HepG2 (cell line): ENCODE measurements around the gene THOC6. TPM values are rescaled to one million over a fixed set of nuclear protein-coding genes. Genes with fewer than 3 reads are reported as not detected.
A peak's percentile ranks its signal among the peaks of the same experiment; 100 is the strongest.

Source experiments
- CCAR2 ChIP-seq: fragments of 200-400 bp; formaldehyde crosslinking; optimal IDR thresholded peaks from 2 replicates; pipeline ENCODE3; 2018; ENCODE audit warnings: low read depth, mild to moderate bottlenecking, low read length, moderate library complexity
- FUBP1 ChIP-seq: sonication (generic); formaldehyde crosslinking; IDR thresholded peaks from 2 replicates; pipeline ENCODE4 v1.5.1; 2020; ENCODE audit warnings: missing genetic modification reagents, mild to moderate bottlenecking, borderline replicate concordance
- GABPA ChIP-seq, 2 experiments: IDR thresholded peaks; 2 replicates each; pipeline ENCODE4 v1.6.1; 2011 to 2016; ENCODE audit warnings: low read depth in 2 of 2, low read length in 1 of 2, missing biosample characterization in 1 of 2, missing genetic modification characterization in 1 of 2
- IKZF4 ChIP-seq: sonication (generic); formaldehyde crosslinking; IDR thresholded peaks from 2 replicates; pipeline ENCODE4 v1.5.1; 2020; ENCODE audit warnings: borderline replicate concordance, mild to moderate bottlenecking, low read depth, missing genetic modification reagents; ENCODE audit errors: not compliant biosample characterization
- MED13 ChIP-seq: sonication (generic); formaldehyde crosslinking; IDR thresholded peaks from 2 replicates; pipeline ENCODE4 v1.5.0; 2020; ENCODE audit warnings: missing genetic modification reagents
- SIN3B ChIP-seq: fragments of 150-350 bp; IDR thresholded peaks from 2 replicates; pipeline ENCODE4 v1.6.1; 2014; ENCODE audit warnings: low read length
- SPEN ChIP-seq: sonication (generic); formaldehyde crosslinking; IDR thresholded peaks from 2 replicates; pipeline ENCODE4 v1.5.1; 2020; ENCODE audit warnings: low read depth, mild to moderate bottlenecking, missing genetic modification reagents
- ZBTB3 ChIP-seq: sonication (generic); formaldehyde crosslinking; IDR thresholded peaks from 2 replicates; pipeline ENCODE4 v1.4.0; 2020; ENCODE audit warnings: low read depth, mild to moderate bottlenecking, moderate library complexity, missing genetic modification reagents, borderline replicate concordance
- ZFP62 ChIP-seq: sonication (generic); formaldehyde crosslinking; IDR thresholded peaks from 2 replicates; pipeline ENCODE4 v1.4.0; 2020; ENCODE audit warnings: missing genetic modification reagents
- ZFY ChIP-seq: sonication (generic); formaldehyde crosslinking; IDR thresholded peaks from 2 replicates; pipeline ENCODE4 v1.4.0; 2020; ENCODE audit warnings: missing genetic modification reagents
- ZMYM4 ChIP-seq: sonication (generic); formaldehyde crosslinking; IDR thresholded peaks from 2 replicates; pipeline ENCODE4 v1.8.1; 2023; ENCODE audit warnings: mild to moderate bottlenecking, missing genetic modification reagents
- ZNF143 ChIP-seq: sonication (generic); formaldehyde crosslinking; IDR thresholded peaks from 2 replicates; pipeline ENCODE4 v1.4.0; 2020; ENCODE audit warnings: missing genetic modification reagents
- ZNF253 ChIP-seq: sonication (generic); formaldehyde crosslinking; IDR thresholded peaks from 2 replicates; pipeline ENCODE4 v1.8.0; 2022; ENCODE audit warnings: mild to moderate bottlenecking, missing genetic modification reagents, borderline replicate concordance
- ZNF331 ChIP-seq: sonication (generic); formaldehyde crosslinking; IDR thresholded peaks from 2 replicates; pipeline ENCODE4 v1.4.0; 2020; ENCODE audit warnings: missing genetic modification reagents
- ZNF646 ChIP-seq: sonication (generic); formaldehyde crosslinking; IDR thresholded peaks from 2 replicates; pipeline ENCODE4 v1.9.0; 2021; ENCODE audit warnings: mild to moderate bottlenecking, missing genetic modification reagents
- ZNF879 ChIP-seq: sonication (generic); formaldehyde crosslinking; IDR thresholded peaks from 2 replicates; pipeline ENCODE4 v1.8.1; 2023; ENCODE audit warnings: missing genetic modification reagents
- polyA plus RNA-seq, 8 experiments: library from polyadenylated mRNA; depleted of rRNA in 3 of 8; stranded (reverse) in 7 of 8; unstranded in 1 of 8; fragments of >200 nt; fragmentation: Illumina TruSeq in 4 of 8; extraction: Trizol in 4 of 8; gene quantifications; 2 replicates each; pipeline versions ENCODE4 v1.2.1 to v1.2.3, GENCODE V29; 2011 to 2016; ENCODE audit warnings: low read depth in 4 of 8, missing spikeins in 1 of 8, mixed read lengths in 1 of 8; ENCODE audit not compliant: insufficient read depth in 1 of 8
- total RNA-seq, 5 experiments: library from RNA; depleted of rRNA; stranded (reverse); fragments of >200 nt; fragmentation: Illumina TruSeq; extraction: Trizol; gene quantifications; 2 replicates each; pipeline ENCODE4 v1.2.3, GENCODE V29; 2016; ENCODE audit warnings: low read depth in 1 of 5
- TF ChIP-seq, protein P1 (sequence below): IDR thresholded peaks from 2 replicates; pipeline ENCODE4 v1.6.1; 2016; ENCODE audit warnings: missing genetic modification reagents, missing compliant biosample characterization
- TF ChIP-seq, protein P2 (sequence below): sonication (generic); formaldehyde crosslinking; IDR thresholded peaks from 2 replicates; pipeline ENCODE4 v1.4.0; 2020; ENCODE audit warnings: missing genetic modification reagents

THOC6 gene
- total and polyA plus RNA-seq, 2 of the 13 experiments (the other 11 are each of a cell fraction or from before 2014, with no cell fraction given), result 32.1 to 37.0 TPM

GRCh38 chr16:3020604-3021448 is 3.0 kb upstream of the THOC6 start (continued):
- TF ChIP-seq ZNF646 (CRISPR knock-in tag) (no peak), ZNF253 (CRISPR knock-in tag) (no peak), SIN3B (no peak; the same call in 1 of the 2 replicates), ZFY (CRISPR knock-in tag) (0 out of 2 replicates have a peak, but pooled peaks have one; percentile 24), SPEN (CRISPR knock-in tag) (0 out of 2 replicates have a peak, but pooled peaks have one; percentile 22), ZMYM4 (CRISPR knock-in tag) (peak; percentile 53; the same call in 1 of the 2 replicates), ZFP62 (CRISPR knock-in tag) (no peak), FUBP1 (CRISPR knock-in tag) (no peak), ZNF143 (CRISPR knock-in tag) (peak; percentile 48), ZBTB3 (CRISPR knock-in tag) (peak; percentile 59; the same call in 1 of the 2 replicates), MED13 (CRISPR knock-in tag) (peak; percentile 89; the same call in 1 of the 2 replicates), ZNF331 (no peak), IKZF4 (CRISPR knock-in tag) (peak; percentile 8), CCAR2 (no peak), ZNF879 (CRISPR knock-in tag) (no peak; the same call in 1 of the 2 replicates), GABPA (IDR thresholded peaks at IDR 0.05; ENCODE audit: low read depth, low read length) (no peak; the same call in 1 of the 2 replicates), GABPA (CRISPR knock-in tag; IDR thresholded peaks at IDR 0.05; ENCODE audit: low read depth) (peak; percentile 76)
- TF ChIP-seq, protein P1, sequence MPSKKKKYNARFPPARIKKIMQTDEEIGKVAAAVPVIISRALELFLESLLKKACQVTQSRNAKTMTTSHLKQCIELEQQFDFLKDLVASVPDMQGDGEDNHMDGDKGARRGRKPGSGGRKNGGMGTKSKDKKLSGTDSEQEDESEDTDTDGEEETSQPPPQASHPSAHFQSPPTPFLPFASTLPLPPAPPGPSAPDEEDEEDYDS, result peak; percentile 14
- TF ChIP-seq, protein P2, sequence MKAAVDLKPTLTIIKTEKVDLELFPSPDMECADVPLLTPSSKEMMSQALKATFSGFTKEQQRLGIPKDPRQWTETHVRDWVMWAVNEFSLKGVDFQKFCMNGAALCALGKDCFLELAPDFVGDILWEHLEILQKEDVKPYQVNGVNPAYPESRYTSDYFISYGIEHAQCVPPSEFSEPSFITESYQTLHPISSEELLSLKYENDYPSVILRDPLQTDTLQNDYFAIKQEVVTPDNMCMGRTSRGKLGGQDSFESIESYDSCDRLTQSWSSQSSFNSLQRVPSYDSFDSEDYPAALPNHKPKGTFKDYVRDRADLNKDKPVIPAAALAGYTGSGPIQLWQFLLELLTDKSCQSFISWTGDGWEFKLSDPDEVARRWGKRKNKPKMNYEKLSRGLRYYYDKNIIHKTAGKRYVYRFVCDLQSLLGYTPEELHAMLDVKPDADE, result peak; percentile 57; the same call in 1 of the 2 replicates
